Activated naive CD4-positive, alpha-beta T cell treated with anti-CD3 and anti-CD28 coated beads, Interleukin-2, amount 50 U/mL, for 24 hours (primary cell): ENCODE results near the gene KCNK15.

Experiments
- H3K27ac Mint-ChIP-seq: one replicate; pipeline ENCODE4 v1.8.0; 2021; ENCODE audit warnings: mild to moderate bottlenecking, mixed read lengths
- H3K27me3 Mint-ChIP-seq: one replicate; pipeline ENCODE4 v1.8.0; 2021; ENCODE audit warnings: mixed read lengths
- H3K36me3 Mint-ChIP-seq: one replicate; pipeline ENCODE4 v1.8.0; 2021; ENCODE audit warnings: mixed read lengths
- H3K4me1 Mint-ChIP-seq: one replicate; pipeline ENCODE4 v1.8.0; 2021; ENCODE audit warnings: mixed read lengths
- H3K4me3 Mint-ChIP-seq: one replicate; pipeline ENCODE4 v1.8.0; 2021; ENCODE audit warnings: mild to moderate bottlenecking, mixed read lengths
- H3K9me3 Mint-ChIP-seq: one replicate; pipeline ENCODE4 v1.8.0; 2021; ENCODE audit warnings: mixed read lengths

The KCNK15 gene

DNA sequence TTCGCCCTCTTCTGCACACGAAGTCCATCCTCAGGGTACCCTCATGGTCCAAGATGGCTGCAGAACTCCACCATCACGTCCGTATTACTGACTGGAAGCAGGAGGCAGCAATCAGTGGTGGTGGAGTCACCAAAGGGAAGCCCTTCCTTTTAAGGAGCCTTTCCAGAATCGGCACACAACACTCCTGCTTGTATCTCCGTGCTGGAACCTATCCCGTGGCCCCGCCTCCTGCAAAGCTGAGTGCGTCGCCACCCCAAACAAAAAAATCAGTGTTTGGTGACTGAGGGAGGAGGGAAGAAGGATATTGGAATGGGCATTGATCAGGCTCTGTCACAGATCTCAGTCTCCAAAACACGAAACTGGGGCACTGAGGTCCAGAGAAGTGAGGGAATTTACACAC, 36.3 kb upstream of the KCNK15 start:
- Mint-ChIP-seq H3K36me3 (no peaks in the 10 kb centered on the region), H3K27ac (no peak overlapping the region), H3K27me3 (no peaks in the 10 kb centered on the region), H3K4me1 (no peaks in the 10 kb centered on the region), H3K4me3 (no peak overlapping the region), H3K9me3 (no peaks in the 10 kb centered on the region)

DNA sequence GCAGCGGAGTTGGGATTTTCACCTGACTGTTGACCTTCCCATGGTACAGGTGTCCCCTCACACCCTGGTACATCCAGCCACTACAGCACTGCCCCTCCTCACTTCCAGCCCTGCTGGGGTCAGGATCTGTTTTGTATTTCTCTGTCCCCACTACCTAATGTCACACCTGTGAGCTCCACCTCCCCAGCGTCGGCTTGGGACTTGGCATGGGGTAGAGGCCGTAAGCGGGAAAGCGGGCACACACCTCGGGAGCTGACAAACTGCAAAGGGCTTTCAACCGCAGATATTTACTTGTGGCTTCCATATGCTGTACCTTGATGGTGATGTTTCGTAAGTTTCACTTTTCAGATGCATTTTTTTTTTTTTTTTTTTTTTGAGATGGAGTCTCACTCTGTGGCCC, 35.9 kb upstream of the KCNK15 start:
- no peaks in the 10 kb centered on the region for H3K4me1 Mint-ChIP-seq
- H3K27ac Mint-ChIP-seq: no peak overlapping the region

DNA sequence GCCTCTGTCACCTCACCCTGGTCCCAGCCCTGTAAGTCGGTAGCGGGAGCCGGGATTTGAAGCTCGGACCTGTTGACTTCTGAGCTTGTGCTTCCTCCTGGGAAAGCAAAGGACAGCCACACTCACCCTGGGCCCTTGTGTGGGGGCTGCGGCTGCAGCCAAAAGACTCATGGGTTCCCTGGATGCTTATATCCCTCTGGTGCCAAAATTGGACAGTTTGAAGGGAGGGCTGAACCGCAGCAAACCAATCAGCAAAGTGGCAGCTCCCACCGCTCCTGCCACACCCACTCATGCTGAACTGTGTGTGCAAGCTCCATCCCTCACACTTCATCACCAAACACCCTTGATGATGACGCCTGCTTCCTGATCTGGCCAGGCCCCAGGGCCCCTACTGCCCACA, 34.4 kb upstream of the KCNK15 start:
- Mint-ChIP-seq H3K9me3 (no peaks in the 10 kb centered on the region), H3K4me1 (no peaks in the 10 kb centered on the region), H3K27me3 (no peaks in the 10 kb centered on the region), H3K27ac (no peak overlapping the region), H3K4me3 (no peak overlapping the region), H3K36me3 (no peaks in the 10 kb centered on the region)

More for the DNA sequence above, 35.9 kb upstream of the KCNK15 start:
- Mint-ChIP-seq H3K36me3 (no peaks in the 10 kb centered on the region), H3K27me3 (no peaks in the 10 kb centered on the region), H3K9me3 (no peaks in the 10 kb centered on the region), H3K4me3 (no peak overlapping the region)

DNA sequence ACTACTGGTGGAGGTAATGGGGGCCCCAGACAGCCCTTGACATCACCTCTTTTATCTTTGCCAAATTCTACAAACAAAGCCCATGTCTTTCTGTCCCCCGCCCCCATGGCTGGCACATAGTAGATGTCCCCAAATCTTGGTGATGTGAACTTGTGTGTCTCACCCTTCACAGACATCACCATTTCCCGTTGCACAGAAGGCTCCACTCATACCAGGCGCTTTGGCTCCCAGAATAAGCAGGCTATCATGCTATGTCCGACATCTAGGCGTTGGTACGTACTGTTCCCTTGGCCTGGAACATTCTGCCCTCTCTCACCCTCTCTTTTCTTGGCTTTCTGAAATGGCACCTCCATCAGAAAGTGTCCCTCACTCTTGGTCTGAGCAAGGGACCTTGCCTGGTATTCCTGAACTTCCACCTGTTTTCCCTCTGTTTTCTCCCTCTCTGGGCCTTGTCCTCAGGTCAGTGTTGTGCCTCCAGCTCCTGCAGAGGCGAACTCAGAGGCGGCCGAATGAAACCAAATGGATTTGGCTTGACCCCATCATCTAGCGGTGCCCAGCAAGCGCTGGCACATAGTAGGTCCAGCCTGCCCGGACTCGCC, 31.5 kb upstream of the KCNK15 start:
- no peaks in the 10 kb centered on the region for H3K27me3 Mint-ChIP-seq
- no peak overlapping the region for H3K4me3 Mint-ChIP-seq
- no peak overlapping the region for H3K27ac Mint-ChIP-seq
- no peaks in the 10 kb centered on the region for H3K36me3 Mint-ChIP-seq
- H3K9me3 Mint-ChIP-seq: no peaks in the 10 kb centered on the region
- H3K4me1 Mint-ChIP-seq: no peaks in the 10 kb centered on the region

DNA sequence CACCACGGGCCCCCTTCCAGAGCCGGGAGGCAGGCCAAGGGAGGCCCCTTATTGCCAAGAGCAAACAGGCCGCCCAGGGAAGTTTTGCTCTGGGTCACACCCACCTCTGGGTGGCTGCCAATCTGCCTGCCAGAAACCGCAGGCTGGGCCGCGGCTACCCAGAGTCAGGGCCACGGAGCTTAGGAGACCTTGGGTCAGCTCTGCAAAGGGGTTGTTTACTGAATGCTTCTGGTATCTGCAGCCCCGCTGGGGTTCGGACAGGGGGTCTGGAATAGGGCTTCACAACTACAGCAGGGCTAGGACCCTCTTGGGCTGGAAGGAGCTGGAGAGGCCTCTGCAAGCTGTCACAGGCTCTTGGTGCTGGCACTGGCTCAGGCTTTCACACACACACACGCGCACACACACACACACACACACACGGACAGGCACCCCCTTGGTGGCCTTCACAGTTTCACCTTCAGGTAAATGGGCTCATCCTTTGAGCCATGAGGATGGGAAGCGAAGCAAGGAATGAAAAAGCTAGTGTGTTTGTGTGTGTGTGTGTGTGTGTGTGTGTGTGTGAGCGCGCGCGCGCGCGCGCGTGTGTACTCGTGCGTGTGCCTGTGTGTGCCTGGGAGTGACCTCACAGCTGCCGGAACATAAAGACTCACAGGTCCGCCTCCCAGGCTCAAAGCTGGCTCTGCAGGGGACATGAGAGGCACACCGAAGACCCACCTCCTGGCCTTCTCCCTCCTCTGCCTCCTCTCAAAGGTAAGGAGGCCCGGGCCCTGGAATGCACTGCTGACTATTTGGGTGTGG, 30.8 kb upstream of the KCNK15 start, which contains the start of gene CCN5:
CCN5 (plus strand) TSS at position 669 of the 798 bp plus-strand sequence; CDS start at position 691, 22 bp downstream.
- Mint-ChIP-seq H3K4me3 (no peak within 1 kb of the TSS), H3K27me3 (no peaks in the 10 kb centered on the region), H3K9me3 (no peaks in the 10 kb centered on the region), H3K27ac (no peak within 1 kb of the TSS), H3K36me3 (no peaks in the 10 kb centered on the region), H3K4me1 (no peaks in the 10 kb centered on the region)

DNA sequence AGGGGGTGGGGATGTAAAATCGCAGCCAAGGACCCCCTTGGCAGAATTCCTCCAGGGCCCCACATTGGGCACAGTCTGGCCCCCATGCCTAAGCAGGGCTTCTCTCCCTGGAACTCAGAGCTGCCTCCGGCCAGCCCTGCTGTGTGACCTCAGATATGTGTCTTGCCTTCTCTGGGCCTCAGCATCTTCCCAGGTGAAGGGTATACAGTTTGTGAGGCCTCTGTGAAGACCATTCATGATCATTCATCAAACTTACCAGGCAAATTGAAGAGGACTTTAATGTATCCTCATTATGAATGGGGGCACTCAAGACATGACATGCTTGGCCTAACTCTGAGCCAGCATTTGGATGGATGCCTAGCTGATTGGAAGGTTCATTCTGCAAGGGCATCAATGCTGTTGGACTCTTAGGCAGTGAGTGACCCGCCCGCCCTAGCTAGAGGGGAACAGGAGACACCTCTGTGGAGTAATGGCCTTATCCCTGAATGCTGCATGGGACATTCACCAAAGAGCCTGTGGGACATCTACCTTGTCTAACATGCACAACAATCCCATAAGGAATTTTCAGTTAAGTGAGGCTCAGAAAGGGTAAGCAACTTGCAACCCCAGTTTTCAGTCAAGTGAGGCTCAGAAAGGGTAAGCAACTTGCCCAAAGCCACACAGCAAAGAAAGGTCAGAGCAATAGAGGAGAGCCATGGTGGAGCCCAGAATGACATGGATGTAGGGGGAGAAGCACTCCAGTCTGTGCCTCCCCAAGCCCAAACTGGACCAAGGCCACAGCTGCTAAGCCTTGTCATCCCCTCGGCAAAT, 30.0 kb upstream of the KCNK15 start:
- no peaks in the 10 kb centered on the region for H3K27me3 Mint-ChIP-seq
- no peaks in the 10 kb centered on the region for H3K36me3 Mint-ChIP-seq
- no peaks in the 10 kb centered on the region for H3K4me1 Mint-ChIP-seq
- no peaks in the 10 kb centered on the region for H3K9me3 Mint-ChIP-seq
- H3K4me3 Mint-ChIP-seq: no peak overlapping the region
- no peak overlapping the region for H3K27ac Mint-ChIP-seq

DNA sequence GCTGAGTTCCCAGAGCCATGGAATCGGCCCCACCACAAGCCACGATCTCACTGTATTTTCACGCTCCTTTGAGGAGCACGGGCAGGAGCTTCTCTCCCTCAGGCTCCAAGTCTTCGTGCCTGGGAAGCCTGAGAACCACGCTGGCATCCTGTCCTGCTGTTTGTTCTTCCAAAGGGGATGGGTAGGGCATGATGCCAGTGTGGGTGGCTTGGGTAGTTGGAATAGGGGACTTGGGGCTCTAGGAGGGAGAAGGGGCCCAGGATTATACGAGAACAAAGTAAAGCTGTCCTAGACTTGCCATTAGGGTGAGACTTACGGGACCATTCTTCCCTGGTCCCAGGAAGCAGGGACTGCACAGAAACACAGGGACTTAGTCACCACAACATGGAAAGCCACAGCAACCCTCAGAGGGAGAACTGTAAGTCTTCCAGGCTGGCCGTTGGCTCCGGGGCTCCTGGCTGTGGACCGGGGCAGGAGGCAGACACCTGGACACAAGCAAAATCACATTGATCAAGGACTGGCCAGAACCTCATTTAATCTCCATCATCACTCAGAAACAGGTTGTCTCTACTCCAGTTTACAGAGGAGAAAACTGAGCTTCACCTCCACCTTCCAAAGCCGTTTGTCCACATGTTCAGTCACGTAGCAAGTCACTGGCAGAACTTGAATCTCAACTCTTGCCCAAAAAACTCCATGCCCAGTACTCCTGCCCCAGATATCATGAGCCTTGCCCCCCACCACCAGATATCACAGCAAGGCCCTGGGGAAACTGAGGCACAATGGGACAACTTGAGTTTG, 29.2 kb upstream of the KCNK15 start:
- H3K4me1 Mint-ChIP-seq: no peaks in the 10 kb centered on the region
- H3K9me3 Mint-ChIP-seq: no peaks in the 10 kb centered on the region
- H3K36me3 Mint-ChIP-seq: no peaks in the 10 kb centered on the region
- no peak overlapping the region for H3K4me3 Mint-ChIP-seq
- H3K27ac Mint-ChIP-seq: no peak overlapping the region
- no peaks in the 10 kb centered on the region for H3K27me3 Mint-ChIP-seq

DNA sequence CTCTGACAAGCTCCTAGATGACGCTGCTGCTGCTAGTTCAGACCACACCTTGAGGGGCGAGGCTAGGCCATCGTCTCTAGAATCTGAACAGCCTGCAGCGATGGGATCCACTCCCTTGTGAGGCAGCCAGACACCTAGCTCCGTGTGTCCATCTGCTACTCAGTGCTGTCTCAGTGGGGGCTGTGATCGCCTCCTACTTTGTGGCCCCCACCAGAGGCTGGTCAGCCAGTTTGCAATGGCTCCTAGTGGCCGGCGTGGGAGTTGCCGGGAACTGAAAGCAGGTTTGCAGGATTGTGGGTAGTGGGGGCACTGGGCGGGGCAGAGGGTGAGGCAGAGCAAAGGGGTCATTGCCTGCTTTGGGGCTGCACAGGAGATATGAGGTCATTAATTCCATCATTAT, 27.7 kb upstream of the KCNK15 start:
- no peak overlapping the region for H3K27ac Mint-ChIP-seq
- no peaks in the 10 kb centered on the region for H3K36me3 Mint-ChIP-seq
- no peak overlapping the region for H3K4me3 Mint-ChIP-seq

DNA sequence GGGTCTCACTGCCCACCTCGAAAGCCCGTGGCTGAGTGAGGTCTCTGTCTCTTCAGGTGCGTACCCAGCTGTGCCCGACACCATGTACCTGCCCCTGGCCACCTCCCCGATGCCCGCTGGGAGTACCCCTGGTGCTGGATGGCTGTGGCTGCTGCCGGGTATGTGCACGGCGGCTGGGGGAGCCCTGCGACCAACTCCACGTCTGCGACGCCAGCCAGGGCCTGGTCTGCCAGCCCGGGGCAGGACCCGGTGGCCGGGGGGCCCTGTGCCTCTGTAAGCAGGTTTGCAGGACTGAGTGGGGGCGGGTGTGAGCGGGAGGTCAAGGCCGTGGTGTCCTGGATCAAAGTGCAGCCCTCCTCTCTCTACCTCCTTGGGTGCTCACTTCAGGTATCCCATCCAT, 25.8 kb upstream of the KCNK15 start:
- Mint-ChIP-seq H3K4me3 (no peak overlapping the region), H3K4me1 (no peaks in the 10 kb centered on the region), H3K27ac (no peak overlapping the region), H3K9me3 (no peaks in the 10 kb centered on the region), H3K27me3 (no peaks in the 10 kb centered on the region), H3K36me3 (no peaks in the 10 kb centered on the region)

More for the DNA sequence above, 27.7 kb upstream of the KCNK15 start:
- Mint-ChIP-seq H3K27me3 (no peaks in the 10 kb centered on the region), H3K4me1 (no peaks in the 10 kb centered on the region), H3K9me3 (no peaks in the 10 kb centered on the region)

DNA sequence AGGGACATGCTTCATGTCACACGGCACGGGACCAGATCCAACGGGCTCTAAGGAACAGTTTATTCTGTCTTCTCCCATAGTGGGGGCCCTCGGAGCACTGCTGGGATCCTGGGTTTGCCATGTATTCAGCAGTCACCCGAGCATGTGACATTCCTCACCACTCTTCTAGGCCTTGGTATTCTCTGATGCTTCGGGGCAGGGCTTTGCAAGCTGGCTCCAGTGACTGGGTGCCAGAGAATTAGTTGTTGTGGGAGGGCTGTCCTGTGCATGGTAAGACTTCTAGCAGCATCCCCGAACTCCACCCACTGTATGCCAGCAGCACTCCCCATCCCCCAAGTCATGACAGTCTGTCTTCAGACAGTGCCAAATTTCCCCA, 25.1 kb upstream of the KCNK15 start:
- Mint-ChIP-seq H3K4me1 (no peaks in the 10 kb centered on the region), H3K4me3 (no peak overlapping the region), H3K36me3 (no peaks in the 10 kb centered on the region), H3K9me3 (no peaks in the 10 kb centered on the region), H3K27ac (no peak overlapping the region), H3K27me3 (no peaks in the 10 kb centered on the region)

DNA sequence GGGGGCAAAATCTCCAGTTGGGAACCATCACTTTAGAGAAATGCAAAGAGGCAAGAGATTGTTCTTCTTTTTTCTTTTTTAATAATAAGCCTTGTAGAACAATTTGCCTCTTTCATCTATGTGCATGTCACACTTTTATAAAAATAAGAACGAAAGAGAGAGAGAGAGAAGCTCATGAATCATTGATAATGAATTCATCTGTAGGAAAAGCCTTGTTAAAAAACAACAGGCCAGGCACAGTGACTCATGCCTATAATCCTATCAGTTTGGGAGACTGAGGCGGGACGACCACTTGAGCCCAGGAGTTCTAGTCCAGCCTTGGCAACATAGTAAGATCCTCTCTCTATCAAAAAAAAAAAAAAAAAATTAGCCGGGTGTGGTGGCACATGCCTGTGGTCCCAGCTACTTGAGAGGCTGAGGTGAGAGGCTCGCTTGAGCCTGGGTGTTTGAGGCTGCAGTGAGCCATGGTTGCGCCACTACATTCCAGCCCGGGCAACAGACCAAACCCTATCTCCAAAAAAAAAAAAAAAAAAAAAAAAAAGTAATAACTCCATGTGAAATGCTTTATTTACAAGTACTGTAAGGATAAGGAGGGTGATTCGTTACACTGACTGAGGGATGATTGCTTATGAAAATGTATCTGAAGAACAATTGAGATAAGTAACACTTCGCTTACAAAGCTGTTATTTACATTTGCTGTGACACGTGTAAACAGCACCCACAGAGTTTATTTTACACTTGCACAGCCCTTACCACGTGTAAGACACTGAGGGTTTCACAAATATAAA, 24.5 kb upstream of the KCNK15 start:
- no peaks in the 10 kb centered on the region for H3K9me3 Mint-ChIP-seq
- no peaks in the 10 kb centered on the region for H3K36me3 Mint-ChIP-seq
- H3K4me3 Mint-ChIP-seq: no peak overlapping the region
- no peak overlapping the region for H3K27ac Mint-ChIP-seq
- H3K4me1 Mint-ChIP-seq: no peaks in the 10 kb centered on the region
- H3K27me3 Mint-ChIP-seq: no peaks in the 10 kb centered on the region

DNA sequence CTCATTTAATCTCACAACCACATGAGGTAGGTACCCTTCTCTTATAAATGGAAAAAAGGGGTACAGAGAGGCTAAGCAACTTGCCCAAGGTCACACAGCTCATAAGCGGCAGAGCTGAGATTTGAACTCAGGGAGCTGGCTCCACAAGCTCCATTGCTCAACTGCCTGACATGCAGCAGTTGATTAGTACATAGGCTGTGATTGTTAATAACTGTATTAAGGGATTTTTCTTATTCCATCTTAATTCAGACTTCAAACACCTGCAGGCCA, 23.9 kb upstream of the KCNK15 start:
- no peaks in the 10 kb centered on the region for H3K36me3 Mint-ChIP-seq
- no peak overlapping the region for H3K27ac Mint-ChIP-seq
- H3K4me3 Mint-ChIP-seq: no peak overlapping the region
- no peaks in the 10 kb centered on the region for H3K4me1 Mint-ChIP-seq
- H3K9me3 Mint-ChIP-seq: no peaks in the 10 kb centered on the region
- no peaks in the 10 kb centered on the region for H3K27me3 Mint-ChIP-seq

DNA sequence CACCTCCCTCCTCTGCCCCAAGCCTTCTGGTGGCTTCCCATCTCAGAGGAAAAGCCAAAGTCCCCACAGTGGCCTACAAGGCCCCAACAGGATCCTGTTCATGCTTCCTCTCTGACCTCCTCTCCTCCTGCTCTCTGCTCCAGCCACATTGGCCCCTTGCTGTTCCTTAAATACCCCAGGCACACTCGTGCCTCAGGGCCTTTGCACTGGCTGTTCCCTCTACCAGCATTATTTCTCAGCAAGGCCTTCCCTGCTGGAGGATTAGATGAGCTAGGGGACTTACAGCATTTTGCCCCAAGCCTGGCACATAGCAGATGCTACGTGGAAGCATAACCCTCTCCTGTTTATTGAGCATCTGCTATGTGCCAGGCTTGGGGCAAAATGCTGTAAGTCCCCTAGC, 22.7 kb upstream of the KCNK15 start:
- H3K9me3 Mint-ChIP-seq: no peaks in the 10 kb centered on the region
- H3K27me3 Mint-ChIP-seq: no peaks in the 10 kb centered on the region
- no peaks in the 10 kb centered on the region for H3K36me3 Mint-ChIP-seq
- no peaks in the 10 kb centered on the region for H3K4me1 Mint-ChIP-seq
- H3K27ac Mint-ChIP-seq: no peak overlapping the region
- H3K4me3 Mint-ChIP-seq: no peak overlapping the region

DNA sequence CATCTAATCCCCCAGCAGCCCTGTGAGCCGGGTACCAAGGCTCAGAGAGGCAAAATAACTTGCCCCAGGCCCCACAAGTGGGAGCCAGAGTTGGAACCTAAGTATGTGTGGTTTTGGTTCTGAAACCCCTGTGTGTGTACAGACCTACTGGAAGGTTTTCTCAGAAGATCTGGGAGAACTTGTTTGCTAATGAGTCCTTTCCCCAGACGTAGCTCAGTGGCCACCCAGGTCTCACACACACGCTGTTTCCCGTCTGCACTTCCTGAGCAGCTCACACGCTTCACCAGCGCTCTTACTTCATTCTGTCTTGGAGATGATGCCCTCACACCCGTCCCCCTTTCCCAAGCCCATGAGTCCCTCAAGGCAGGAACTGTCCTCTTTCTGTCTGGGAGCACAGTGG, 22.3 kb upstream of the KCNK15 start:
- Mint-ChIP-seq H3K4me1 (no peaks in the 10 kb centered on the region), H3K36me3 (no peaks in the 10 kb centered on the region), H3K27me3 (no peaks in the 10 kb centered on the region), H3K27ac (no peak overlapping the region), H3K9me3 (no peaks in the 10 kb centered on the region), H3K4me3 (no peak overlapping the region)

DNA sequence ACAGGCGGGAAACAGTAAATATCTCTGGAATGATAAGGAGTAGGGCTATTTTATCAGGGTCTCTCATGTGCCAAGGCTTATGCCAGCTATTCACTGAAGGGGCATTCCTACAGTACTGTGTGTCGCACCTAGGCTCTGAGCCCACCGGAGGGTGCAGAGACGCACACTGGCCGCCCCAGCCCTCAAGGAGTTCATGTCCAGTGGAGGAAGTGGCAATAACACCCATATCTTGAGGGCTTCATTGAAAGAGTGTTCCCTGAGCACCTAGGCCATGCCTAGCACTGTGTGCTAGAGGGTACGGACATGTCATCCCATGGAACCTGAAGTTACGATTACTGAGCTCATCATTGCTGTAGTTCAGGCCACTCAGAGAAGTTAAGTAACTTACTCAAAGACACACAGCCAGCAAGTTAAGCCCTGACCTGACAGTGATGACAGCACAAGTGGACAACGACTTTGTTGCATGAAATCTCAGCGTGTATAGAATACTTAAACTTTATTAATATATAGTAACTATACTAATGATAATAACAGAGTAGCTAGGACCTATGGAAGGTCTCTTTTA, 21.8 kb upstream of the KCNK15 start:
- H3K27ac Mint-ChIP-seq: no peak overlapping the region
- no peaks in the 10 kb centered on the region for H3K4me1 Mint-ChIP-seq
- H3K27me3 Mint-ChIP-seq: no peaks in the 10 kb centered on the region
- H3K9me3 Mint-ChIP-seq: no peaks in the 10 kb centered on the region
- H3K36me3 Mint-ChIP-seq: no peaks in the 10 kb centered on the region
- H3K4me3 Mint-ChIP-seq: no peak overlapping the region
